Omental fat pad (tissue), 4 donors: ENCODE data around the gene ZNF787. TPM values are rescaled to one million over a fixed set of nuclear protein-coding genes. Genes with fewer than 3 reads are reported as not detected.

Source experiments
- ATAC-seq: fragments of 150-250 bp; one replicate; pipeline ENCODE4 v1.9.1; 2016; ENCODE audit warnings: mild to moderate bottlenecking, moderate library complexity; ENCODE audit not compliant: low FRiP score
- DNase-seq: peaks from one replicate; pipeline ENCODE4 v3.0.0-alpha.2; 2019; ENCODE audit warnings: low spot score
- total RNA-seq, 4 donors: library from RNA; depleted of rRNA; stranded (reverse); fragments of >200 nt; gene quantifications; one replicate each; pipeline ENCODE4 v1.1.0, GENCODE V29; 2016
- TF ChIP-seq, protein P1 (sequence below), 3 donors: fragments of 450-650 bp; IDR thresholded peaks; one replicate each; pipeline ENCODE4 v1.5.1; 2016 to 2017; ENCODE audit warnings: antibody characterized with exemption in 3 of 3, mild to moderate bottlenecking in 3 of 3, moderate library complexity in 2 of 3

ZNF787 gene
- total RNA-seq, 4 donors from 2014 or later, result 10.9 to 18.6 (median 12.0) TPM

DNA sequence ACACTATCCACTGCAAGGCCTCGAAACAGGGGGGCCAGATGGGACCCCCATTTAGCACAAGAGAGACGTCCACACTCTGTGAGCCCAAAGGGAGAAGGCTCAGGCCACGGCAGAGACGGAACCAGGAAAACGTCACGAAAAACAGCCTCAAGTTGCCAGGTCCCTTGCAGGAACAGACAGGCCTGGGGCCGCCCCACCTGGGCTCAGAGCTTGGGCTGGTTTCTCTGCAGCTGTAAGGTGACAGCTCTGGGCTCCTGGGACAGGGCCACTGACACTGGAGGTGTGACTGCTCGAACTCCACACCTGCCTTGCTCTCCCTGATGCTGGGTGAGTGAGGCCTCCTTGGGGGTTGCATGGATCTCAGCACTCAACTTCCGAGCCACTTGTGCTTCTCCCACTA, 3.2 kb downstream of the ZNF787 start:
- TF ChIP-seq, protein P1, sequence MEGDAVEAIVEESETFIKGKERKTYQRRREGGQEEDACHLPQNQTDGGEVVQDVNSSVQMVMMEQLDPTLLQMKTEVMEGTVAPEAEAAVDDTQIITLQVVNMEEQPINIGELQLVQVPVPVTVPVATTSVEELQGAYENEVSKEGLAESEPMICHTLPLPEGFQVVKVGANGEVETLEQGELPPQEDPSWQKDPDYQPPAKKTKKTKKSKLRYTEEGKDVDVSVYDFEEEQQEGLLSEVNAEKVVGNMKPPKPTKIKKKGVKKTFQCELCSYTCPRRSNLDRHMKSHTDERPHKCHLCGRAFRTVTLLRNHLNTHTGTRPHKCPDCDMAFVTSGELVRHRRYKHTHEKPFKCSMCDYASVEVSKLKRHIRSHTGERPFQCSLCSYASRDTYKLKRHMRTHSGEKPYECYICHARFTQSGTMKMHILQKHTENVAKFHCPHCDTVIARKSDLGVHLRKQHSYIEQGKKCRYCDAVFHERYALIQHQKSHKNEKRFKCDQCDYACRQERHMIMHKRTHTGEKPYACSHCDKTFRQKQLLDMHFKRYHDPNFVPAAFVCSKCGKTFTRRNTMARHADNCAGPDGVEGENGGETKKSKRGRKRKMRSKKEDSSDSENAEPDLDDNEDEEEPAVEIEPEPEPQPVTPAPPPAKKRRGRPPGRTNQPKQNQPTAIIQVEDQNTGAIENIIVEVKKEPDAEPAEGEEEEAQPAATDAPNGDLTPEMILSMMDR (IDR thresholded peaks at IDR 0.05), result no peak
- ATAC-seq, result no peak
- no peak for DNase-seq

- no peak for ATAC-seq
- no peak for DNase-seq
- TF ChIP-seq, protein P1 (IDR thresholded peaks at IDR 0.05), result no peak
These were observed 3.7 kb downstream of the ZNF787 start for GRCh38 chr19:56117376-56117884.

DNA sequence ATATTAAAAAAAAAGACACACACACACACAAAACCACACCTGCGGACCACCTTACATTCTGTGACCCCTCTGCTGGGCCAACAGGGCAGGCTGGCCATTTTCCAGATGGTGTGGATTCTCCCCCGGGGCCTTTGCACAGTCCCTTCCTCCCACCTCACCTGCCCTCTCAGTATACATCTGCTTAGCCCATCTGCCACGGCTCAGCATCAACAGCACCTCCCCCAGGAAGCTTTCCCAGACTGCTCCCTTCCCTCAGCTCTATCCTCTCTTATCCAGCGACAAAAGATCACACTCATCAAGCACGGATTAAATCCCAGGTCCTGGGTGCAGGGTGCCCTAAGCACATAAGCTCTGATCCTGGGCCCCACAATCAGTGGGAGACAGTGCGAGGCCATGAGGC, 4.5 kb downstream of the ZNF787 start:
- ATAC-seq (no peak), DNase-seq (no peak)
- TF ChIP-seq, protein P1 (IDR thresholded peaks at IDR 0.05), result no peak

DNA sequence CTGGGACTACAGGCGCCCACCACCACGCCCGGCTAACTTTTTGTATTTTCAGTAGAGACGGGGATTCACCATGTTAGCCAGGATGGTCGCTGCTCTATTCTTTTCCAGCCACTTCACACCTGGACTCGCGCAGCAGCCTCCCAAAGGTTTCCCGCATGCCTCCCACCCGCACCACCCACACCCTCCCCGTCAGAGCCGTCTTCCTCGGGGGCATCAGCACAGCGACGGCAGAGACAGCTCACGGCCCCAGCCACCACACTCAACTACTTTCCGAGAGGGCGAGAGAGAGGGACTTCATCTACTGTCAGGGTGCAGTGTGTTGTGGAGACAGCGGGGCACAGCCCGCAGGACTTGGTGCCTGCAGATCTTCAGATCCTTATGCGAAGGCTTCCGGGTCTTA, 5.6 kb downstream of the ZNF787 start:
- DNase-seq (no peak), ATAC-seq (no peak)
- TF ChIP-seq, protein P1 (IDR thresholded peaks at IDR 0.05), result no peak

DNA sequence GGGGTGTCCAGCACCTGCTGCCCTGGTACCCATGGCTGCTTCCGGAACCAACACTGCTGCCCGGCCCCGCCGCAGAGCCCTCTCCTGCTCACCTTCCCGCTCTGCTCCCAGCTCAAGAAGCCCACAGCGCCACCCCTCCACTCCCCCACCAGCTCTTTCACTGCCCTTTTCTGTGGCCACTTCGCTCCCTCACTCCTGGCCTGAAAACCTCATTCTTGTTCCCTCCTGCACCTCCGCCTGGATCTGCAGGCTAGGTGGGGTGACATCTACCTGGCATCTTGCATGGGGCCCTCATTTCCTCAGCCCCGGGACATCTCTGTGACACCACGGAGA, 6.4 kb downstream of the ZNF787 start:
- TF ChIP-seq, protein P1 (IDR thresholded peaks at IDR 0.05), result no peak
- ATAC-seq (no peak), DNase-seq (no peak)

DNA sequence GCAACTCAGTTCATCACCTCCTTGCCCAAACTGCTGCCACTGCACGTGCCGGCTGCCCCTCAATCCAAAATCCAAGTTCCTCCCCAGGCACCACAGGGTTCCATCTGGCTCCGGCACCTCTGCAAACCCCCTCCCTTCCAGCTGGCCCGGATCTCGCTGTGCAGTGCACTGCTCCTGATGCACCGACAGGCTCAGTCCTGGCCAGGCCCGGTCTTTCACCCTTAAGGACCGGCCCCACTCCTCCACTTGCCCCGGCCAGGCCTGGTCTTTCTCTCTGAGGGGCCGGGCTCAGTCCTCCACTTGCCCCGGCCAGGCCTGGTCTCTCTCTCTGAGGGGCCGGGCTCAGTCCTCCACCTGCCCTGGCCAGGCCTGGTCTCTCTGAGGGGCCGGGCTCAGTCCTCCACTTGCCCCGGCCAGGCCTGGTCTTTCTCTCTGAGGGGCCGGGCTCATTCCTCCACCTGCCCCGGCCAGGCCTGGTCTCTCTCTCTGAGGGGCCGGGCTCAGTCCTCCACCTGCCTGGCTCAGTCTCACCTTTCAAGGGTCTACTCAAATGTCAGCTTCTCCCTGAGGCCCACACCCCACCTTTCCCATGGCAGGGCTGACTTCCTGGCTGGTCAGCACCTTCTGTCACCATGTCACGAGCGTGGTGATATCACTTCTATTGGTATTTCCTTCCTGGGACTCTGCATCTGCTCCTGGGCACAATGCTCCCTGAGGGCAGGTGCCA, 6.9 kb downstream of the ZNF787 start:
- no peak for DNase-seq
- ATAC-seq, result no peak
- TF ChIP-seq, protein P1 (IDR thresholded peaks at IDR 0.05), result no peak

- ATAC-seq (no peak), DNase-seq (no peak)
- TF ChIP-seq, protein P1 (IDR thresholded peaks at IDR 0.05), result no peak
These were observed 7.9 kb downstream of the ZNF787 start for GRCh38 chr19:56113074-56113632.
